Measurements from ENCODE around the gene ZNF302.

- TF ChIP-seq CTCF (IDR thresholded peaks at IDR 0.05 in 4 of 5, conservative IDR thresholded peaks at IDR 0.05 in 1 of 5) = no peak
- no peak for TF ChIP-seq POLR2A (IDR thresholded peaks at IDR 0.05)
Measured at GRCh38 chr19:34671972-34672371, 5.5 kb upstream of the ZNF302 start.
